Suprapubic skin (tissue), 4 donors: ENCODE data around the gene LCE5A. TPM values are rescaled to one million over a fixed set of nuclear protein-coding genes. Genes with fewer than 3 reads are reported as not detected.
A peak's percentile ranks its signal among the peaks of the same experiment; 100 is the strongest.

ENCODE experiments used
- DNase-seq, 2 donors: peaks; one replicate each; pipeline ENCODE4 v3.0.0-alpha.2; 2019; ENCODE audit warnings: low spot score in 2 of 2
- H3K27ac ChIP-seq: fragments of 200-600 bp; sonication (generic); one replicate; pipeline ENCODE4 v1.5.1; 2019
- H3K27me3 ChIP-seq: fragments of 200-600 bp; sonication (generic); one replicate; pipeline ENCODE4 v1.5.1; 2019
- H3K36me3 ChIP-seq: fragments of 200-600 bp; sonication (generic); one replicate; pipeline ENCODE4 v1.5.1; 2019
- H3K4me1 ChIP-seq: fragments of 200-600 bp; sonication (generic); one replicate; pipeline ENCODE4 v1.5.1; 2019
- H3K4me3 ChIP-seq: fragments of 200-600 bp; sonication (generic); one replicate; pipeline ENCODE4 v1.5.1; 2019; ENCODE audit warnings: mild to moderate bottlenecking
- H3K9me3 ChIP-seq: fragments of 200-600 bp; sonication (generic); one replicate; pipeline ENCODE4 v1.5.1; 2019
- CTCF ChIP-seq, 2 donors: fragments of 200-600 bp in 1 of 2; fragments of 450-650 bp in 1 of 2; sonication (generic) in 1 of 2; IDR thresholded peaks; one replicate each; pipeline ENCODE4 v1.5.1; 2016 to 2019; ENCODE audit warnings: antibody characterized with exemption in 2 of 2, mild to moderate bottlenecking in 1 of 2, moderate library complexity in 1 of 2
- EP300 ChIP-seq: sonication (generic); formaldehyde crosslinking; IDR thresholded peaks from one replicate; pipeline ENCODE4 v1.6.1; 2017; ENCODE audit warnings: antibody characterized with exemption
- POLR2A ChIP-seq, 2 donors: fragments of 450-650 bp; IDR thresholded peaks; one replicate each; pipeline ENCODE4 v1.6.1; 2017; ENCODE audit warnings: antibody characterized with exemption in 2 of 2, mild to moderate bottlenecking in 2 of 2, moderate library complexity in 2 of 2
- POLR2AphosphoS5 ChIP-seq, 3 donors: sonication (generic); formaldehyde crosslinking; IDR thresholded peaks; one replicate each; pipeline ENCODE4 v1.6.1; 2017; ENCODE audit warnings: antibody characterized with exemption in 3 of 3
- whole genome bisulfite sequencing: methylation state at CpG from one replicate; pipeline ENCODE4 v1.1.5; 2018; 5-methylcytosine and 5-hydroxymethylcytosine counted together
- total RNA-seq, 4 donors: library from RNA; depleted of rRNA; stranded (reverse); fragments of >200 nt; gene quantifications; one replicate each; pipeline ENCODE4 v1.1.0, GENCODE V29; 2016

The LCE5A gene
- total RNA-seq, 4 donors from 2014 or later = 41.1 to 222 (median 140) TPM

- 20% methylated on average over 7 of the region's 7 CpGs for WGBS
- no peaks in the 10 kb centered on the region for H3K27me3 ChIP-seq
- no peak overlapping the region for H3K4me3 ChIP-seq
- no peak for TF ChIP-seq POLR2A (IDR thresholded peaks at IDR 0.05)
- TF ChIP-seq CTCF (IDR thresholded peaks at IDR 0.05) = peak; percentile 33 to 60
- H3K4me1 ChIP-seq = no peaks in the 10 kb centered on the region
- H3K9me3 ChIP-seq = no peaks in the 10 kb centered on the region
- H3K27ac ChIP-seq = no peak overlapping the region
- DNase-seq = no peak
- H3K36me3 ChIP-seq = no peaks in the 10 kb centered on the region
Measured at GRCh38 chr1:152533327-152533938, 22.8 kb downstream of the LCE5A start.

GRCh38 chr1:152535774-152536173 lies 25.2 kb downstream of the LCE5A start:
- Histone ChIP-seq H3K27ac (no peak overlapping the region), H3K36me3 (no peaks in the 10 kb centered on the region), H3K4me3 (no peak overlapping the region), H3K27me3 (no peaks in the 10 kb centered on the region), H3K4me1 (no peaks in the 10 kb centered on the region), H3K9me3 (no peaks in the 10 kb centered on the region)
- no peak for DNase-seq
- WGBS = 78% methylated on average over 3 of the region's 3 CpGs
- TF ChIP-seq EP300 (no peak), POLR2AphosphoS5 (IDR thresholded peaks at IDR 0.05) (no peak), POLR2A (IDR thresholded peaks at IDR 0.05) (no peak), CTCF (IDR thresholded peaks at IDR 0.05) (no peak)

GRCh38 chr1:152537496-152537895 lies 26.9 kb downstream of the LCE5A start:
- no peak for TF ChIP-seq EP300
- TF ChIP-seq POLR2AphosphoS5 (IDR thresholded peaks at IDR 0.05) = no peak
- TF ChIP-seq POLR2A (IDR thresholded peaks at IDR 0.05) = no peak
- TF ChIP-seq CTCF (IDR thresholded peaks at IDR 0.05) = no peak
- Histone ChIP-seq H3K36me3 (no peaks in the 10 kb centered on the region), H3K4me3 (no peak overlapping the region), H3K27ac (no peak overlapping the region), H3K9me3 (no peaks in the 10 kb centered on the region), H3K4me1 (no peaks in the 10 kb centered on the region), H3K27me3 (no peaks in the 10 kb centered on the region)
- no peak for DNase-seq
- WGBS = 47% methylated on average over 4 of the region's 4 CpGs

- Histone ChIP-seq H3K27me3 (no peaks in the 10 kb centered on the region), H3K9me3 (no peaks in the 10 kb centered on the region), H3K36me3 (no peaks in the 10 kb centered on the region), H3K27ac (no peak overlapping the region), H3K4me3 (no peak overlapping the region), H3K4me1 (no peaks in the 10 kb centered on the region)
- WGBS = 56% methylated on average over 2 of the region's 2 CpGs
- TF ChIP-seq CTCF (IDR thresholded peaks at IDR 0.05) (no peak), EP300 (no peak), POLR2A (IDR thresholded peaks at IDR 0.05) (no peak), POLR2AphosphoS5 (IDR thresholded peaks at IDR 0.05) (no peak)
- no peak for DNase-seq
Measured at GRCh38 chr1:152539901-152540300, 29.3 kb downstream of the LCE5A start.

GRCh38 chr1:152543820-152544219 lies 33.2 kb downstream of the LCE5A start:
- H3K27me3 ChIP-seq = no peaks in the 10 kb centered on the region
- H3K4me1 ChIP-seq = no peaks in the 10 kb centered on the region
- 90% methylated on average over 2 of the region's 4 CpGs for WGBS
- H3K4me3 ChIP-seq = no peak overlapping the region
- TF ChIP-seq POLR2AphosphoS5 (IDR thresholded peaks at IDR 0.05) (no peak), POLR2A (IDR thresholded peaks at IDR 0.05) (no peak), CTCF (IDR thresholded peaks at IDR 0.05) (no peak), EP300 (no peak)
- H3K27ac ChIP-seq = no peak overlapping the region
- no peaks in the 10 kb centered on the region for H3K9me3 ChIP-seq
- no peak for DNase-seq
- H3K36me3 ChIP-seq = no peaks in the 10 kb centered on the region
